Suppressor macrophage treated with lipopolysaccharide for 1 hour (primary cell): ENCODE measurements around the gene MAST4.
A peak's percentile ranks its signal among the peaks of the same experiment; 100 is the strongest.

Experiments
- DNase-seq, 3 donors: peaks; one replicate each; pipeline ENCODE4 v3.0.0-alpha.2; 2020 to 2022

Gene MAST4

GRCh38 chr5:67028941-67029340 lies 432.7 kb downstream of the MAST4 start:
- no peak for DNase-seq

GRCh38 chr5:67029481-67029880 lies 433.3 kb downstream of the MAST4 start:
- DNase-seq = no peak

- DNase-seq = no peak
Observed at GRCh38 chr5:67030289-67031056, 434.3 kb downstream of the MAST4 start.

- no peak for DNase-seq
Observed at GRCh38 chr5:67031057-67031443, 434.9 kb downstream of the MAST4 start.

GRCh38 chr5:67031692-67032091 lies 435.5 kb downstream of the MAST4 start:
- DNase-seq = peak in 2 of 3 donors; percentile 27 to 47

GRCh38 chr5:67032921-67033664 lies 436.9 kb downstream of the MAST4 start:
- DNase-seq = peak; percentile 47 to 77 (median 76)

- DNase-seq = no peak
Observed at GRCh38 chr5:67033880-67034651, 437.9 kb downstream of the MAST4 start.

- DNase-seq = no peak
Observed at GRCh38 chr5:67035098-67035740, 439.0 kb downstream of the MAST4 start.

GRCh38 chr5:67037171-67037570 lies 441.0 kb downstream of the MAST4 start:
- DNase-seq = no peak

- DNase-seq = no peak
Observed at GRCh38 chr5:67038817-67039603, 442.8 kb downstream of the MAST4 start.

GRCh38 chr5:67042176-67043003 lies 446.2 kb downstream of the MAST4 start:
- no peak for DNase-seq

- DNase-seq = no peak
Observed at GRCh38 chr5:67043796-67044511, 447.8 kb downstream of the MAST4 start.

- no peak for DNase-seq
Observed at GRCh38 chr5:67045816-67046740, 449.9 kb downstream of the MAST4 start.

GRCh38 chr5:67047160-67047559 lies 451.0 kb downstream of the MAST4 start:
- no peak for DNase-seq

- no peak for DNase-seq
Observed at GRCh38 chr5:67047616-67048015, 451.4 kb downstream of the MAST4 start.

- no peak for DNase-seq
Observed at GRCh38 chr5:67050125-67050524, 453.9 kb downstream of the MAST4 start.

- DNase-seq = no peak
Observed at GRCh38 chr5:67050635-67051034, 454.4 kb downstream of the MAST4 start.

GRCh38 chr5:67051164-67051563 lies 455.0 kb downstream of the MAST4 start:
- DNase-seq = no peak

- no peak for DNase-seq
Observed at GRCh38 chr5:67052034-67052433, 455.8 kb downstream of the MAST4 start.
